GM19099 (cell line): Measurements from ENCODE around the gene CCSER2.

Source experiments
- POLR2A ChIP-seq: IDR thresholded peaks from 3 replicates; pipeline ENCODE4 v1.6.1; 2011; ENCODE audit warnings: low read depth; ENCODE audit not compliant: insufficient read length; ENCODE audit errors: extremely low read depth

Gene CCSER2

DNA sequence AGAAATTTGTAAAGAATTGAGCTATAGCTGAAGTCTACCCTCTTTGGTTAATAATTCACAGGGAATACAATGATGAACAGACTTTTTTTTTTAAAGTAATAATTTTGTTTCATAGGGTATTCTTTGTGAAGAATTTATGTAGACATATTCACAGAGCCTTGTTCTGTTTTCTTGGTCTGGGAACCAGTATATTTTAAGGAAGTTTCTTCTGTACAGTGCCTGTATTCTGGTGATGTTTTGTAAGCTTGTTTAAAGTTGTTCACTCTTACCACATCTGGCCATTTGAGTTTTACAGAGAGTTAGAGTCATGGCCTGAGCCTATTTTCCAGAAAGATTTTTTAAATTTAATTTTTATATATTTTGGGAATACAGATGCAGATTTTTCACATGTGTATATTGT is 70.3 kb downstream of the CCSER2 start:
- TF ChIP-seq POLR2A: no peak

DNA sequence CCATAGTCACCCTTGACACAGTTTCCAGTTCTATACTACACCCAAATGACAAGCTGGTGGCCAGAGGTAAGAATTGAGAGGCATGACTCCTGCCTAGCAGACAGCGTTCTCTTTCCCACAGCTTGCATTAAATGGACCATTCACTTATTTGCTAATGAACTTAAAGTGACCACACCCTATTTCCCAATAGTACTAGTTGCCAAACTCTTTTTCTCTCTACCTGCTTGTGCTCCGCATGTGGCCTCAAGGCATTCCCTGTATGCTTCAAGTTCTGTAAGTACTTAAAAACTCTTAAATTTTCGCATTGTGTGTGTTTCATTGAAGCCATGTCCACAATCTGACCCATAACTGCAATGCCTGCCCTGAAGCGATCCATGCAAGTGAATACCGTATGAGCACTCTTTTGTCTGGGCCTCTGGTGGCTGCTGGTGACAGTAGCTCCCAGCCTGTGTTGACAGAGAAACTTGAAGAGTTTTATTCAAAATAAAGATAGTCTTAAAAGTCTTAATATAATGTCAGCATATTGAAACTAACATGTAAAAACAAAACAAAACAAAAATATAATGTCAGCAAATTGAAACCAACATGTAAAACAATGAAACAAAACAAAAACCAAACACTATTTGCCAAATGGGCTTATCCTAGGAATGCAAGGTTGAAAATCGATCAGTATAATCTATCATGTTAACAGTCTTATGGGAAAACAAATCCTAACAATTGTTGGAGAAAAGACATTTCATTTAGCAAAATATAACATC is 73.6 kb downstream of the CCSER2 start:
- no peak for TF ChIP-seq POLR2A

DNA sequence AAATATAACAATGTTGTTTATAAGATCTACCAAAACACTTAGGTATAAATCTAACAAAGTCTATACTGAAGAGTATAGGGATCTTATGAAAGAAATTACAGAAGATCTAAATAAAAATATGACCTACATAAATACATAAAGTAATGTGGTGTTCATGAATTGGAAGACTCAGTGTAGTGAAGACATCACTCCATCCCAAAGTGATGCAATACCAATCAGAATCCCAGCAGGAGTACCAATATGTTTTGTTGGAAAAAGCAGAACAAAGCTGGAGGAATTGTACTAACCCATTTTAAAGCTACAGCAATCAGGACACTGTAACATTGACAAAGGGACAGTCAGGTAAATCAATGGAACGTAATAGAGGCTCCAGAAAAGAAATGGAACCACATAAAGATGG is 76.4 kb downstream of the CCSER2 start:
- TF ChIP-seq POLR2A: no peak

DNA sequence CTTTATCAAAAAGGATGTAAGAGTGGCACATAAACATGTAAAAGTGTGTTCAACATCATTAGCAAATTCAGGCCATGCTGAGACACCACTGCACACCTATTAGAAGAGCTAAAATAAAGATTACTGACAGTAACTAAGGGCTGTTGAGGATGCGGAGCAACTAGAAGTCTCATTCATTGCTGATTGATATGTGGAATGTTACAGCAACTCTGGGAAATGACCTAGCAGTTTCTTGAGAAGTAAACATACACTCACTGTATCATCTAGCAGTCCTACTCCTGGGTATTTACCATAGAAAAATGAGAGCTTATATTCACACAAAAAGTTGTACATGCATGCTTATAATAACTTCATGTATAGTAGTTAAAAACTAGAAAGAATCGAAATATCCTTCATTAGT is 77.3 kb downstream of the CCSER2 start:
- no peak for TF ChIP-seq POLR2A

DNA sequence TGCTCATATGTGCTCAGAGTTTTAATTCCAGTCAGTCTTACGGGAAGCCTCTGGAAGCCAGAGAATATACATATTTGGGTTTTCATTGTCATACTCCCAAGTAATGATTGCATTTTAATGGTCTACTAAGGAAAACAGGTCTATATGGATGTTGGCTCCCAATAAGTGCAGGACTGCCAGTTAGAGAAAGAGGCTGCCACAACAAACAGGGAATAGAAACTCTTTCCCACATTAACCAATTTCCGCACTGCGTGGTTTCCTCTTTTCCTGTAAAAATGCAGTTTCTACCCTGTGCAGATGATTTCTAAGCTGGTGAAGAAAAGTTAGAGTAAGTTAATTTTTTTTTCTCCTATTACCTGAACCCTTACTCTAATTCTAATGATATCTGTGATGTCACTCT is 78.2 kb downstream of the CCSER2 start:
- TF ChIP-seq POLR2A: no peak

DNA sequence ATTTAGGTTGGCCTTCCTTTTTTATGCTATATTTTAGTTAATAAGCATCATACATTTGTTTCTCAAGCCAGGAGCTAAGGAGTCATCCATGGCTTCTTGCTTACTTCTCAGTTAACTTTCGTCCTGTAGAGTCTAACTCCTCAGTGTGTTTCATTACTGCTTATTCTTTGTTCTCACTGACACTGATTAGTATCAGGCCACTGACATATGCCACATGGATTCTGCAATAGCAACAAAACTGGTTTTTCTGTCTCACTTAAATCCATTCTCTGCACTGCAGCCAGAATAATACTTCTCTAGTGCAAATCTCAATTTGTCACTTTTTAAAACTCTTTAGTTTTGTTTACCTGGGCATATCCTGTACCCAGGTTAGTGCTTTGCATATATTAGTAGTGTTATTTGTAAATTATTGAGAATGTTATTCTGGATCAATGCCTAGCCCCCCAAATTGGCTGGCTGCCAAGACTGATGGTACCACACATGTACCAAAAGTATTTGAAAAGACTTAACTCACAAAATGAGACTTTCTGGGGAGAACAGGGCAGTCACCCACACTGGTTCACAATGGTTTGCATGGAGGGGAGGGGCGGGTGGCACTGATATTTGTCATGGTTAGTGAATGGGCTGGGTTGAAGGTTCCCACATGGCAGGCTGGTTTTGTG is 79.1 kb downstream of the CCSER2 start:
- TF ChIP-seq POLR2A: no peak

DNA sequence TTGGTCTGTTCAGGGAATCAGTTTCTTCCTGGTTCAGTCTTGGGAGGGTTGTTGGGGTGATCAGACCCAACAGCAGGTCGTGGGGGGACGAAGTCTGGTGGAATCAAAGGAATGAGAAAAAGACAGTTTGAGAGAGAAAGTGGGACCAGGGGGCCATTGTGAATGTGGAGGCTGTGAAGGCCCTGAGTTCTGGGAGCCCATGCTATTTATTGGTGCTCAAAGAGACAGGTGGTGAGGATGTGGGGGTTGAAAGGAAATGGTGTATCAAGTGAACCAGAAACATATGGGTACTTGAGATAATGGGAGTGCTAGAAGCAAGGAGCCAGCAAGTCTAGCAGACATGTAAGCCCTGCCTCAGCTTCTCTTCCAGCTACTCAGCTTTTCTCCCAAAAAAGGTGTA is 84.1 kb downstream of the CCSER2 start:
- no peak for TF ChIP-seq POLR2A

DNA sequence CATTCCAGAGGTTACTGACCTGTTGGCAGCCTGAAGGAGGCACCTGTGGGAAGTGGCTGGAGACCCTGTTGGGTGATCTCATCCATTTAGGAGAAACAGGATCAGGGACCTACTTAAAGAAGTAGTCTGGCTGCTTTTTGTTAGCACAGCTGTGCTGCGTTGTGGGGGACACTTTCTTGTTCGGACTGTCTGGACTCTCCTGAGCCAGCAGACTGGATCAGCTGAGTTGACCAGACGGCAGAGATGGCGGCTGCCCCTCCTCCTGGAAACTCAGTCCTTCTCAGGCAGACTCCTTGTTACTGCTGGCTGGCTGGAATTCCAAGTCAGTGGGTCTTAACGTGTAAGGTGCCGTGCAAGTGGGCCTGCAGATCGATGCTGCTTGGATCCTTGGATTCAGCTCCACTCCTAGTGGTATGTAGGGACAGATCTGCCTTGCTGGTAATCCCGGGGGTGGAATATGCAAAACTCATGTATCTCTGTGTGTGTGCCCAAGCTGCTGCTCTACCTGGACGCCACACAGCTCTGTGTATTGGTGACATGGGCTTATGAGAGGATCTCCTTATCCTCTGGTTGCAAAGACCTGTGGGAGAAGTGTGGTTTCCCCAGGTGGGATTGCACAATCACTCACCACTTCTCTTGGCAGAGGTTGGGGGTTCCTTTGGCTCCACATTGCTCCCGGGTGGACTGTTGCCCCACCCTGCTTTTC is 87.3 kb downstream of the CCSER2 start:
- no peak for TF ChIP-seq POLR2A

DNA sequence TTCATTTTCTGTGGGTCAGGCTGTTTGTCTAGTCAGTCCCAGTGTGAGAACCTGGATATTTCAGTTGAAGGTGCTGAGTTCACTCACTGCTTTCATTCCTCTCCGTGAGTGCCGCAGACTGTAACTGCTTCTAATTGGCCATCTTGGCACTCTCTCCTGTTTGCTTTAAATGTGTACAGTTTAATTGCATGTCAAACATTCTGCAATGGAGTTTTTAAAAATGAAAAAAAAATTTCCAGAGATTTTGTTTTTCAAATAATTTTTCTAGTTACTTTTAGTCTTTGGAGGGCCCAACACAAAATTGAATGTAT is 87.8 kb downstream of the CCSER2 start:
- no peak for TF ChIP-seq POLR2A

DNA sequence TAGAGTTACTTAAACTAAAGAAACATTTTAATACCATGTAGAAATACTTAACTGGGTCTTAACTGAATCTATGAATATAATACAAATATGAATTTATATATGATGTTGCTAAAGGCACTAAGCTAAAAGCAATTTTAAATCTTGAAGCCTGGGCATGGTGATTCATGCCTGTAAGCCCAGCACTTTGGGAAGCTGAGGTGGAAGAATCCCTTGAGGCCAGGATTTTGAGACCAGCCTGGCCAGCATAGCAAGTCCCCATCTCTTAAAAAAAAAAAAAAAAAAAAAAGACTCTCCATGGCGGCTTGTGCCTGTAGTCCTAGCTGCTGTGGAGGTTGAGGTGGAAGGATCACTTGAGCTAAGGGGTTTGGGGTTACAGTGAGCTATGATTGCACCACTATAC is 95.3 kb downstream of the CCSER2 start:
- no peak for TF ChIP-seq POLR2A

DNA sequence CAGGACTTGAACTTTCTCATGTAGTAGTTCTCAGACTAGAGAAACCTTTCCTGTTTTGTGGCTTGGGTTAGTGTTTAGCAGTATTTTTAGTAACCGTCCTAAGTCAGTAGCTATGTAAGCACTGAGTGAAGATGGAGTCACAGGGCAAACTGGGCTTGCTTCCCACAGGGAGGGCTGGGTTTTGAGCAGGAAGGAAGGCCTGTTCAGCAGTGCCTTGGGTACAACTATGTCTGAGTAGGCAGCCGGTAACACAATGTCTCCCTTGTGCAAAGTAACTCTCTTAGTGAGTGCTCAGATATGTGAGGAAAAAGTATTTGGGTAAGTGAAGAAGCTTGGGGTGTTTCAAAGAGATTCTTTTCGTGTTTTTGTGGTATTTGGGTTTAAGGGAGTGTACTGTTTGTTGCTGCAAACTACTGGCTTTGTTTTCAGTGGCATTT is 96.4 kb downstream of the CCSER2 start:
- no peak for TF ChIP-seq POLR2A

DNA sequence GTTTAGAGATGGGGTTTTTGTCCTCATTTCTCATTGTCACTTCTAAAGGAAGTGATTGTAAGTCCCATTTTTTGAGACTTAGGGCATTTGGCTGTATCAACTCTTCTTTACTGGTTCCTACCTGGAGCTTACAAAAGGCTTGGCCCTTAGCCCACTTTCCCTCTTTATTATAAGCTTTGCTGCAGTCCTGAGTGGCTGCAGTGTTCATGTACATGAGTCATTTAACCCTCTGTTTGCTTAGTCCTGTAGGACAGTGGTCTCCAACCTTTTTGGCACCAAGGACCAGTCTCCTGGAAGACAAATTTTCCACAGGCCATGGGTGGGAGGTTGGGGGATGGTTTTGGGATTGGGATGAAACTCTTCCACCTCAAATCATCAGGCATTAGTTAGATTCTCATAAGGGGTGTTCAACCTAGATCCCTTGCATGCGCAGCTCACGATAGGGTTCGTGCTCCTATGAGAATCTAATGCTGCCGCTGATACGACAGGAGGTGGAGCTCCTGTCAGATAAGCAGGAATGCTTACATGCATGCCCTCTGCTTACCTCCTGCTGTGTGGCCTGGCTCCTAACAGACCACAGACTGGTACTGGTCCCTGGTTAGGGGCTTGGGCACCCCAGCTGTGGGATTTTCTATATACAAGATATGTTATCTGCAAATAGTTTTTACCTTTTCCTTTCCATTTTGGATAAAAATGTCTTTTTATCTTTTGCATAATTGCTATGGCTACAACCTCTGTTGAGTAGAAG is 99.7 kb downstream of the CCSER2 start:
- no peak for TF ChIP-seq POLR2A

DNA sequence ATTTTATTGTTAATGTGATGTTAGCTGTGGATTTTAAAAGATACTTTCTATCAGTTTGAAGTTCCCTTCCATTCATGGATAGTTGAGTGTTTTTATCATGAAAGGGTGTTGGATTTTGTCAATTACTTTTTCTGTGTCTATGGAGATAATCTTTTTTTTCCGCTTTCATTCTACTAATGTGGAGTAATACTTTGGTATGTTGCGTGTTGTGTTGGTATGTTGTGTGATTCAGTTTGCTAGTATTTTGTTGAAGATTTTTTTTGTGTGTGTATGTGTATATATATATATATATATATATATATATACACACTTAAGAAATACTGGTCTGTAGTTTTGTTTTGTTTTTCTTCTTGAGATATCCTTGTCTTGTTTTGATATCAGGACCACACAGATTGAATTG is 100.3 kb downstream of the CCSER2 start:
- TF ChIP-seq POLR2A: no peak

DNA sequence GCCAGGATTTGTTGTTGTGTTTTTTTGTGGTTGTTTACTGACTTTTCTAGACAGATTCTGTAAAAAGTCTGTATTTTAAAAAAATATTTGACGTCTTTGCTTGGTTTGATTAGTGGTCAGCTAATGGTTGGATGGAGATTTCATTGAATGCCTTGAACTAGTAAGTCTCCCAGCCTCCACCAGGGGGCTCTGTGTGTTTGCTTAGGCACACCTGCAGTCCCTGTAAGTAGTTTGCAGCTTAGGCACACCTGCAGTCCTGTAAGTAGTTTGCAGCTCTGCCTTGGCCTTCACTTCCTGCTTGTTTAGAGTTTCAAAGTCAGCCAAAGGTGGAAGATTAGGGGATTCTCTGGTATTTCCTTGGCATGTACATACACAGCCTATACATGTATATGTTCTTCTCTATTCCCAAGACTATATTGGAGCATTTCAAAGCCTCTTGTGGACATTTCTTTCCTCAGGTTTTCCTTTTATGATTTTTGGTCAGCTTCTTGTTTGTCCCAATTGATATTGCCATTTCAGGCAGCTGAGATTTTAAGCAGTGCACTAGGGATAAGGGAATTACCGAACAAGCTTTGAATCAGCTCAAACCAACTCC is 101.6 kb downstream of the CCSER2 start:
- TF ChIP-seq POLR2A: no peak

DNA sequence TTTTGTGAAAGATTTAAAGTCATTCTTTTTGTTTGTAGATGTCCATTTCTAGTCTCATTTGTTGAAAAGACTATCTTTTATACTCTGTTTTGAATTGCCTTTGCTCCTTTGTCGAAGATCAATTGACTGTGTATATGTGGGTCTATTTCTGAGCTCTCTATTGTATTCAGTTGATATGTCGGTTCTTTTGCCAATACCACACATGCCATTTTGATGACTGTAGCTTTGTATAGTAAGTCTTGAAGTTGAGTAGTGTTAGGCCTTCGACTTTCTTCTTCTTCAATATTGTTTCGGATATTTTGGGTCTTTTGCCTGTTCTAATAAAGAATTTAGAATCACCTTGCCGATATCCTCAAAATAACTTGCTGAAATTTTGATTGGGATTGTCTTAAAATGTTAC is 104.5 kb downstream of the CCSER2 start:
- no peak for TF ChIP-seq POLR2A
